Activated CD8-positive, alpha-beta T cell treated with anti-CD3 and anti-CD28 coated beads, Interleukin-2, amount 10 ng/mL, durations not matched to agents 7 days and 5 days (primary cell): Measurements from ENCODE around the gene CLASP1. TPM values are rescaled to one million over a fixed set of nuclear protein-coding genes. Genes with fewer than 3 reads are reported as not detected.
"Not testable (repeated sequence)": the region's sequence is repeated elsewhere in the genome, so short reads cannot be mapped to it uniquely, and the experiment has no call there.

Experiments used
- ATAC-seq: fragments of 150-1000 bp; cut with Tn5 transposase; one replicate; pipeline ENCODE4 v1.10.0; 2021; ENCODE audit warnings: moderate library complexity
- CTCF ChIA-PET: fragments of 350-600 bp; sonication (Branson Sonifier 250); formaldehyde crosslinking; loops from one replicate; lab custom pipeline; 2021; ENCODE audit warnings: antibody characterized with exemption; lab: Charles Lee
- POLR2A ChIA-PET: fragments of 350-600 bp; sonication (Branson Sonifier 250); formaldehyde crosslinking; loops from one replicate; lab custom pipeline; 2021; ENCODE audit warnings: antibody characterized with exemption; lab: Charles Lee
- DNase-seq: peaks from one replicate; pipeline ENCODE4 v3.0.0-alpha.2; 2020
- H3K27ac Mint-ChIP-seq: one replicate; pipeline ENCODE4 v1.8.0; 2021; ENCODE audit warnings: mild to moderate bottlenecking, mixed read lengths
- H3K27me3 Mint-ChIP-seq: one replicate; pipeline ENCODE4 v1.8.0; 2021; ENCODE audit warnings: low read depth, mixed read lengths
- H3K36me3 Mint-ChIP-seq: one replicate; pipeline ENCODE4 v1.8.0; 2021; ENCODE audit warnings: low read depth, mixed read lengths
- H3K4me1 Mint-ChIP-seq: one replicate; pipeline ENCODE4 v1.8.0; 2021; ENCODE audit warnings: low read depth, mixed read lengths
- H3K4me3 Mint-ChIP-seq: one replicate; pipeline ENCODE4 v1.8.0; 2021; ENCODE audit warnings: mild to moderate bottlenecking, mixed read lengths
- H3K9me3 Mint-ChIP-seq: one replicate; pipeline ENCODE4 v1.8.0; 2022; ENCODE audit warnings: mixed read lengths; ENCODE audit not compliant: insufficient read depth
- total RNA-seq, 2 experiments: library from RNA; stranded (reverse); gene quantifications; one replicate each; pipeline ENCODE4 v1.2.3, GENCODE V29; 2021

Gene CLASP1
- total RNA-seq, 2 experiments from 2014 or later = 62.3 to 65.2 TPM

DNA sequence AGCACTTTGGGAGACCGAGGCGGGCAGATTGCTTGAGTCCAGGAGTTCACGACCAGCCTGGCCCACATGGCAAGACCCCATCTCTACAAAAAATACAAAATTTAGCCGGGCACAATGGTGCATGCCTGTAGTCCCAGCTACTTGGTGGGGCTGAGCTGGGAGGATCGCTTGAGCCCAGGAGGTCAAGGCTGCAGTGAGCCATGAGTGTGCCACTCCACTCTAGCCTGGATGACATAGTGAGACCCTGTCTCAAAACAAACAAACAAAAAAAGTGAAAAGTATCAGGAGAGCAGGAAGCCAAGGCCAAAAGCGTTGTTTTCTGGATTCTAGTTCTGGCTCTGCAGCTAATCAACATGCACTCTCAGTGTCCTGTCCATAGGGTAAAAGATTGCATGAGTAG lies 10.7 kb upstream of the CLASP1 start:
- no peak for DNase-seq
- CTCF ChIA-PET = no interaction called here
- Mint-ChIP-seq H3K9me3 (no peaks in the 10 kb centered on the region), H3K4me3 (no peak overlapping the region), H3K27me3 (no peaks in the 10 kb centered on the region), H3K4me1 (peaks cover 1% of the 10 kb centered on the region), H3K36me3 (peaks cover 13% of the 10 kb centered on the region), H3K27ac (no peak overlapping the region)
- POLR2A ChIA-PET = interaction anchor here (0.6 to 1.0 kb wide), 2 partner anchors 10 to 229 kb away, joined by 3 read pairs; no protein-coding TSS in a partner anchor
- ATAC-seq = no peak

GRCh38 chr2:121658393-121658792 lies 9.1 kb upstream of the CLASP1 start:
- H3K27ac Mint-ChIP-seq, DNase-seq, ATAC-seq, H3K27me3 Mint-ChIP-seq, H3K9me3 Mint-ChIP-seq, H3K4me3 Mint-ChIP-seq, POLR2A ChIA-PET, H3K4me1 Mint-ChIP-seq: not testable (repeated sequence)
- CTCF ChIA-PET = interaction anchor here (1.0 kb wide), 1 partner anchor 10 kb away, joined by 3 read pairs; no protein-coding TSS in a partner anchor
- H3K36me3 Mint-ChIP-seq = peaks cover 22% of the 10 kb centered on the region

DNA sequence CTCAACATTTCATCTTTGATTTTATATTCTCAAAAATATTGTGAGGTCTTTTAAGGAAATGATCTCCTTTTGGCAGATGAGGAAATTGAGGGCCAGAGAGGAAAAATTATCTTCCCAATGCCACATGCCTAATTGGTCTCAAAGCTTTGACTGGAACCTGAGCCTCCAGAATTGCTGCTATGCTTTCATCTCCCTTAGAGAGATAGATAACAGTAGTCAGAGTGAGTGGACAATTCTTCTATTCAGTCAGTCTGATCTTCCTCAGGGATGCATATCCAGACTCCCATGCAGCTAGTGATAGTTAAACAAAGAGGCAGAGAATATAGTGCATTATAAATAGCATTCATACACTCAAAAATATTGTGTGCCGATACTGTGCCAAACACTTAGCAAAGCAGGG lies 3.8 kb upstream of the CLASP1 start:
- peaks cover 32% of the 10 kb centered on the region for H3K4me1 Mint-ChIP-seq
- H3K9me3 Mint-ChIP-seq = no peaks in the 10 kb centered on the region
- ATAC-seq = no peak
- no peak overlapping the region for H3K4me3 Mint-ChIP-seq
- no peak overlapping the region for H3K27ac Mint-ChIP-seq
- CTCF ChIA-PET = no interaction called here
- POLR2A ChIA-PET = no interaction called here
- no peaks in the 10 kb centered on the region for H3K27me3 Mint-ChIP-seq
- H3K36me3 Mint-ChIP-seq = peaks cover 35% of the 10 kb centered on the region
- DNase-seq = no peak

DNA sequence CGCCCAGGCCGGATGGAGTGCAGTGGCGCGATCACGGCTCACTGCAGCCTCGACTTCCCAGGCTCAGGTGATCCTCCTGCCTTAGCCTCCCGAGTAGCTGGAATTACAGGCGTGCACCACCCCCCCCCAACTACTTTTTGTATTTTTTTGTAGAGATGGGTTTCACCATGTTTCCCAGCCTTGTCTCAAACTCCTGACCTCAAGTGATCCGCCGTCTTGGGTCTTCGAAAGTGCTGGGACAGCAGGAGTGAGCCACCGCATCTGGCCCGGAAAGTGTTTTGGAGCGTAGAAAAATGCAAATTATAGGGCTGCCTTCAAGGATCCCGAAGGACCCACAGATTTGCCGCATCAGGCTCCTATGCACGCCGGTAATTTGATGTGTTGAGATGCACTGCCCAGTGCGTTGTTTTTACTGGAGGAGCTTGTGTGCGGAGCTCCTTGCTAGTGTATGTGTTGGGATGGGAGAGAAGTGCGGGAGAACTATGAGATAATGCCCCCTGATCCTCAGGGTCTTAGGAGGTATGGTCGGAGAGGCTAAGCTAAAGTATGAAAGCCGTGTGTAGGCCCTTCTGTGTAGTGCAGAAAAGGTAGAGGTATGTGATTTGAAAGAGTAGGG lies 1.2 kb upstream of the CLASP1 start:
- peak overlapping the region; percentile 98 for H3K27ac Mint-ChIP-seq
- no peaks in the 10 kb centered on the region for H3K9me3 Mint-ChIP-seq
- ChIA-PET POLR2A (interaction anchor here (0.6 to 9.9 kb wide), 17 partner anchors 10 to 138 kb away, joined by 3 to 176 read pairs (median 5); partner anchors contain the start of genes NIFK and RNU4ATAC), CTCF (interaction anchor here (0.7 to 1.3 kb wide), 8 partner anchors 47 to 248 kb away, joined by 3 to 11 read pairs (median 4); partner anchors contain the start of genes NIFK and RNU4ATAC)
- peaks cover 51% of the 10 kb centered on the region for H3K4me1 Mint-ChIP-seq
- no peaks in the 10 kb centered on the region for H3K27me3 Mint-ChIP-seq
- peak overlapping the region; percentile 100 for H3K4me3 Mint-ChIP-seq
- H3K36me3 Mint-ChIP-seq = peaks cover 44% of the 10 kb centered on the region
- DNase-seq (peak; percentile 34), ATAC-seq (no peak)

DNA sequence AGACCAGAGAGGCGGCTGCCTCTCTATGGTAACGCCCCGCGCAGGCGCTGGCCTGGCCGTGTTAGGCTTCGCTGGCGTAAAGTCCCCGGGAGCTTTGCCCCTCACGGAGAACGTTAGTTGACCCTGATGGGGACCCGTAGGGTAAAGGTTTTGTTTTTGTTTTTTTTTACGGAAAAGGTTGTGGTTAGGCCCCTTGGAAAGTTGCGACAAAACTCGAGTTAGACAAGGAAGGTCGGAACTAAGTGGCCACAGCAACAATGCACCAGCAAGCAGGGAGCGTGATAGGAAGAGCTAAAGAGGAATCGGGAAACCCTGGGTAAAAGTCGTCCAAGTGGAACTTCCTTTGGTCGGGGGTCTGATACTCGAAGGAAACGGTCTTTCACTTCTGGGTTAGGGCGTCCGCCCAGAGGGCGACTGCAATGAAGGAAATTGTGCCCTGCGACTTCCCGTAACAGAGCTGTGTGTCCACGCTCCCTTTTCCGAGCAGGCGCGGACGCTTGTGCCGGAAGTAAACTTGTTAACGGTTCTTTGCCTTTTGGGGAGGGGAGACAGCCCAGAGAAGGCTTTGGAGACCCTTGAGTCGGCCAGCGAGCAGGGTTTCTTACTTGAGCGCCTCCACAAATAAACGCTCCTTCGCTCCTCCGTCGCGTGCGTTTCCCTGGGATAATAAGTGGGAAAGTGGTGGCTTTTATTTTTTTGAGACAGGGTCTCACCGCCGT lies 493 bp upstream of the CLASP1 start:
- ATAC-seq (peak; percentile 95), DNase-seq (peak; percentile 97)
- H3K9me3 Mint-ChIP-seq = no peaks in the 10 kb centered on the region
- peak overlapping the region; percentile 98 for H3K27ac Mint-ChIP-seq
- no peaks in the 10 kb centered on the region for H3K27me3 Mint-ChIP-seq
- POLR2A ChIA-PET = interaction anchor here (0.8 to 9.9 kb wide), 18 partner anchors 9 to 137 kb away, joined by 3 to 176 read pairs (median 5); partner anchors contain the start of genes NIFK and RNU4ATAC
- H3K4me1 Mint-ChIP-seq = peaks cover 57% of the 10 kb centered on the region
- CTCF ChIA-PET = interaction anchor here (0.7 to 1.3 kb wide), 6 partner anchors 48 to 247 kb away, joined by 3 to 11 read pairs (median 4); partner anchors contain the start of genes NIFK and RNU4ATAC
- H3K4me3 Mint-ChIP-seq = peak overlapping the region; percentile 100
- peaks cover 45% of the 10 kb centered on the region for H3K36me3 Mint-ChIP-seq

DNA sequence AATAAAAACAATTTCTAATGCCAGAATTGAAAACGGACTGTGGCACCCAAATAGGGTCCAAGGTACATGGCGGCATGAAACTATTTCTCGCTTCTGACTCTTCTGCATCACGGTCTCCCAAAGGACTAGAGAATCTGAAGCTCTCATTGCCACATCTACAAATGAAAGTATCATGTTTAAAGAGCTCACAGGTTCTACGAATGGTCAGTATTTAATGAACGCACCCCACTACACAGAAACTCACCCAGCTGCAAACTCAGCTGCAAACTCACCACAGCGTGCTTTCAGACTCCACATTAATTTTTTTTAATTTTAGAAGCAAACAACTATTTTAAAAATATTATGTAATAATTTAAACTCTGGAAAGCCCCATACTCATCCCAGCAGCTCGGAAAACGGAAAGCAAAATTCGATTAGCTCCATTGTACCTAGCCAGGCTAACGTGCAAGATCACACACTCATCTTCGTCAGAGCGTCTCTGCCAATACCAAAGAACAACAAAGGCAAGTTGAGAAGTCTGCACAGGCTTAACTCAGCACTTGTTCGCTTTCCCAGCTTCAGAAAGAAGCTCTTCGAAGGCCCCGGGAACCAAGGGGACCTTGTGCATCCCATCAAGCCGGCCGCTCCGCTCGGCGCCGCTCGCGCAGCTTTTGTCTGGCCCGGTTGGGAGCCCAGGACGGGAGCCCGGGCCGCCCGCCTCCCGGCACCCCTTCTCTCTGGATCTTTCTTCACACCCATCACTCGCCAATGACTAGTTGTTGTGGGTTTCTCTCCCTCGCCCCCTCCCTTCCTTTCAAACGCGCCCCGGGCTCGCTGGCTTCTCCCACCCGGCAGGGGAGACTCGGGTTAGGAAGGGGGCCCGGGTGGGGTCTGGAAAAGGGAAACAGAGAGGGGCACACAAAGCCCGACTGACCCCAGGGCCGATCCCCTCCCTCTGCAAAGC lies 785 bp downstream of the CLASP1 start:
- ChIA-PET POLR2A (interaction anchor here (0.6 to 9.9 kb wide), 11 partner anchors 11 to 124 kb away, joined by 3 to 176 read pairs (median 4); partner anchors contain the start of genes RNU4ATAC and TSN), CTCF (interaction anchor here (0.7 to 2.9 kb wide), 5 partner anchors 13 to 74 kb away, joined by 3 to 10 read pairs (median 4); no protein-coding TSS in a partner anchor)
- DNase-seq (peak; percentile 53), ATAC-seq (peak; percentile 33)
- Mint-ChIP-seq H3K4me1 (peaks cover 50% of the 10 kb centered on the region), H3K4me3 (peak overlapping the region; percentile 100), H3K27me3 (no peaks in the 10 kb centered on the region), H3K27ac (peak overlapping the region; percentile 98), H3K9me3 (no peaks in the 10 kb centered on the region), H3K36me3 (peaks cover 35% of the 10 kb centered on the region)

DNA sequence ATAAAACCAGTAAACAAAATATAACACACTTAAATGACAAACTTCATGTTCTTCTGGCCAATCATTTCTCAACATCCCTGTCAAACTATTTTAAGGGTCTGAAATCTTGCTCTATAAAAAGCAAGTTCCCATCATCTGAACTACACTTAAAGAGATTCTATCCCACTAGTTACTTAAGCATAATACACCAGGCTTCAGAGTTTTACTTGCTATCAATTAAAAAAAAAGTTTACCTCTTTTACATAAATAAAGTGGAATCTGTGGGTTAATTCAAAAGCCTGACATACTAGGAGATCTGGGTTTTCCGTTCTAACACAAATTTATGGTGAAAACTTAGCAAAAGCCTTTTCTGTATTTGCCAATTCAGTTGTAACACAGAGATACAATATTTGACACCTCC lies 1.9 kb downstream of the CLASP1 start:
- Mint-ChIP-seq H3K27ac (no peak overlapping the region), H3K4me3 (peak overlapping the region; percentile 100), H3K36me3 (peaks cover 31% of the 10 kb centered on the region), H3K4me1 (peaks cover 47% of the 10 kb centered on the region), H3K9me3 (no peaks in the 10 kb centered on the region), H3K27me3 (no peaks in the 10 kb centered on the region)
- ChIA-PET POLR2A (interaction anchor here (6.0 to 9.9 kb wide), 2 partner anchors 52 to 117 kb away, joined by 110 to 176 read pairs; partner anchors contain the start of gene RNU4ATAC), CTCF (interaction anchor here (1.2 to 2.9 kb wide), 2 partner anchors 51 to 52 kb away, joined by 3 to 10 read pairs; no protein-coding TSS in a partner anchor)
- DNase-seq (no peak), ATAC-seq (no peak)

DNA sequence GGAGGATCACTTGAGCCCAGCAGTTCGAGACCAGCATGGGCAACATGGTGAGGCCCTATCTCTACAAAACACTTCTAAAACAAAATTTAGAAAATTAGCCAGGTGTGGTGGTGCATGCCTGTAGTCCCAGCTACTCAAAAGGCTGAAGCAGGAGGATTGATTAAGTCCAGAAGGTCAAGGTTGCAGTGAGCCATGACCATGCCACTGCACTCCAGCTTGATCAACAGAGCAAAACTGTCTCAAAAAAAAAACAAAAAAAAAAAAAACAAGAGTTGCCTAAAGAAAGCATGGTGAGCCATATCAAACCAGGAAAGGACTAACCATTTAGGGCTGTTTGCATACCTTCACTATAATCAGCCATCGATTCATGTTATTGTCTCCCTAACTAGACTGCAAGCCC lies 4.5 kb downstream of the CLASP1 start:
- Mint-ChIP-seq H3K4me1 (peaks cover 41% of the 10 kb centered on the region), H3K4me3 (no peak overlapping the region), H3K9me3 (no peaks in the 10 kb centered on the region), H3K36me3 (peaks cover 33% of the 10 kb centered on the region), H3K27me3 (no peaks in the 10 kb centered on the region), H3K27ac (no peak overlapping the region)
- ChIA-PET POLR2A (interaction anchor here (0.5 to 9.9 kb wide), 2 partner anchors 111 to 114 kb away, joined by 3 to 176 read pairs; partner anchors contain the start of genes RNU4ATAC and TSN), CTCF (interaction anchor here (1.3 kb wide), 1 partner anchor 74 kb away, joined by 4 read pairs; no protein-coding TSS in a partner anchor)
- ATAC-seq (no peak), DNase-seq (no peak)

DNA sequence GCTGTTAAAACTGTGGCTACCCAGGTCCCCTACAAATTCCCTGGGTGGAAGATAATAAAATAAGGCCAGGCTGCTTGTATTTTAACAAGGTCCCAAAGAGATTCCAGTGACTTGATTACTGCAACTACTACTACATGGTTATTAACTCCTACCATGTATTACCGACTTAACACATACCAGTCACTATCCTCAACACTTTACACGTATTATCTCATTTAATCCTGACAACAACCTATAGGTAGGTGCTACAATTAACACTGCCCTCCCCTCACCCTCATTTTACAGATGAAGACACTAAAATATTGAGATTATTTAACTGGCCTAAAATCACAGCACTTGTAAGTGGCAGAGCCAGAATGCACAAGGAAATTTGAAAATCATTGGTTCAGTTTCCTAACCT lies 5.4 kb downstream of the CLASP1 start:
- Mint-ChIP-seq H3K27me3 (no peaks in the 10 kb centered on the region), H3K27ac (no peak overlapping the region), H3K9me3 (no peaks in the 10 kb centered on the region), H3K4me1 (peaks cover 41% of the 10 kb centered on the region), H3K4me3 (no peak overlapping the region), H3K36me3 (peaks cover 39% of the 10 kb centered on the region)
- ChIA-PET POLR2A (interaction anchor here (9.9 kb wide), 1 partner anchor 113 kb away, joined by 176 read pairs; the partner anchor contains the start of gene RNU4ATAC), CTCF (interaction anchor here (0.9 to 1.3 kb wide), 2 partner anchors 10 to 75 kb away, joined by 4 read pairs; no protein-coding TSS in a partner anchor)
- ATAC-seq = no peak
- DNase-seq = no peak

- no peak for DNase-seq
- H3K4me3 Mint-ChIP-seq = no peak overlapping the region
- ATAC-seq = no peak
- no peak overlapping the region for H3K27ac Mint-ChIP-seq
- H3K27me3 Mint-ChIP-seq = no peaks in the 10 kb centered on the region
- CTCF ChIA-PET = no interaction called here
- H3K36me3 Mint-ChIP-seq = peaks cover 45% of the 10 kb centered on the region
- peaks cover 10% of the 10 kb centered on the region for H3K9me3 Mint-ChIP-seq
- H3K4me1 Mint-ChIP-seq = peaks cover 26% of the 10 kb centered on the region
- POLR2A ChIA-PET = interaction anchor here (0.8 to 1.3 kb wide), 3 partner anchors 9 to 110 kb away, joined by 3 to 6 read pairs (median 5); partner anchors contain the start of genes CLASP1 and RNU4ATAC
Observed at GRCh38 chr2:121640380-121641316, 8.6 kb downstream of the CLASP1 start.
